ENCODE measurements around the gene FTO. TPM values are rescaled to one million over a fixed set of nuclear protein-coding genes. Genes with fewer than 3 reads are reported as not detected.

Gene FTO
- total RNA-seq, 1 experiment from 2014 or later = 78.3 TPM

DNA sequence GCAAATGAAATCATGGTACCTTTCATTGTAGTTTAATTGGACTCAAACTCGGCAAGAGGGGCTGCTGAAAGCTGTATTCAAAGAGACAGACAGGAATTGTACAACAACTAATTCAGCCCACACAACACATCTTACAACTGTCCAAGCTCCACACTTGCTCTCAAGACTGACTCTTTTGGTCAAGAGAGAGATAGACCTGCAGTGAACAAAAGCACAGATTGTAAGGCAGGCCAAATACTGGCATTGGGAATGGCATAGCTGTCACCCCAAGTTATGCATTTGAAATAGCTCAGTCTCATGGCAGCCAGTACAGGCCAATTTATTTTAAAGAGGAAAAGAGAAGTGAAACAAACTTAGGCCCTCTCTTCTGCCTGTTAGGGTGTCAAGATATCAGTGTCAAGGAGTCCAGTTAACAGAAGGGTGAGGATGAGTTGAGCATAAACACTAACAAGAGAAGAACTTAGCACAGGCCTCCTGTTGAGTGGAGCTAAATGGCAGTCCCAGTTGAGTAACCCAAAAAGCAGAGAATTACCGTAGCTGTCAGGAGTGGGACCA, 366.9 kb downstream of the FTO start:
- intact Hi-C loops (cut with micrococcal nuclease; ENCODE audit: unreplicated experiment) = no loop called here
- H3K27me3 ChIP-seq (replicated peaks; ENCODE audit: control insufficient read depth, insufficient read depth, low read length) = no peaks in the 10 kb centered on the region
- peaks cover 19% of the 10 kb centered on the region for H3K4me1 ChIP-seq
- ChIA-PET CTCF (interaction anchor here (0.5 kb wide), 1 partner anchor 339 kb away, joined by 4 read pairs; no protein-coding TSS in a partner anchor), POLR2A (no interaction called here)
- TF ChIP-seq, protein P1, sequence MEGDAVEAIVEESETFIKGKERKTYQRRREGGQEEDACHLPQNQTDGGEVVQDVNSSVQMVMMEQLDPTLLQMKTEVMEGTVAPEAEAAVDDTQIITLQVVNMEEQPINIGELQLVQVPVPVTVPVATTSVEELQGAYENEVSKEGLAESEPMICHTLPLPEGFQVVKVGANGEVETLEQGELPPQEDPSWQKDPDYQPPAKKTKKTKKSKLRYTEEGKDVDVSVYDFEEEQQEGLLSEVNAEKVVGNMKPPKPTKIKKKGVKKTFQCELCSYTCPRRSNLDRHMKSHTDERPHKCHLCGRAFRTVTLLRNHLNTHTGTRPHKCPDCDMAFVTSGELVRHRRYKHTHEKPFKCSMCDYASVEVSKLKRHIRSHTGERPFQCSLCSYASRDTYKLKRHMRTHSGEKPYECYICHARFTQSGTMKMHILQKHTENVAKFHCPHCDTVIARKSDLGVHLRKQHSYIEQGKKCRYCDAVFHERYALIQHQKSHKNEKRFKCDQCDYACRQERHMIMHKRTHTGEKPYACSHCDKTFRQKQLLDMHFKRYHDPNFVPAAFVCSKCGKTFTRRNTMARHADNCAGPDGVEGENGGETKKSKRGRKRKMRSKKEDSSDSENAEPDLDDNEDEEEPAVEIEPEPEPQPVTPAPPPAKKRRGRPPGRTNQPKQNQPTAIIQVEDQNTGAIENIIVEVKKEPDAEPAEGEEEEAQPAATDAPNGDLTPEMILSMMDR (IDR thresholded peaks at IDR 0.05; ENCODE audit: insufficient read depth in 1 of 2, low read depth in 1 of 2, low read length in 1 of 2, severe bottlenecking in 1 of 2, unreplicated experiment in 1 of 2) = no peak
- no peak for DNase-seq
- H3K36me3 Mint-ChIP-seq (ENCODE audit: insufficient read depth, unreplicated experiment) = no peaks in the 10 kb centered on the region
- no peak overlapping the region for H3K4me3 ChIP-seq (ENCODE audit: low read depth, low read length)
- no peak overlapping the region for H3K4me3 Mint-ChIP-seq (ENCODE audit: unreplicated experiment)
- H3K9me3 ChIP-seq = no peaks in the 10 kb centered on the region
- BruUV-seq (replicated peaks) = no TSS peak
- peaks cover 23% of the 10 kb centered on the region for H3K4me1 Mint-ChIP-seq (ENCODE audit: low read depth, unreplicated experiment)
- H3K27ac Mint-ChIP-seq (ENCODE audit: unreplicated experiment) = no peak overlapping the region
- H3K27me3 Mint-ChIP-seq (ENCODE audit: insufficient read depth, unreplicated experiment) = no peaks in the 10 kb centered on the region
- H3K9me3 Mint-ChIP-seq (ENCODE audit: unreplicated experiment) = no peaks in the 10 kb centered on the region
- no peaks in the 10 kb centered on the region for H3K36me3 ChIP-seq (ENCODE audit: control insufficient read depth, insufficient read depth, low read length)

DNA sequence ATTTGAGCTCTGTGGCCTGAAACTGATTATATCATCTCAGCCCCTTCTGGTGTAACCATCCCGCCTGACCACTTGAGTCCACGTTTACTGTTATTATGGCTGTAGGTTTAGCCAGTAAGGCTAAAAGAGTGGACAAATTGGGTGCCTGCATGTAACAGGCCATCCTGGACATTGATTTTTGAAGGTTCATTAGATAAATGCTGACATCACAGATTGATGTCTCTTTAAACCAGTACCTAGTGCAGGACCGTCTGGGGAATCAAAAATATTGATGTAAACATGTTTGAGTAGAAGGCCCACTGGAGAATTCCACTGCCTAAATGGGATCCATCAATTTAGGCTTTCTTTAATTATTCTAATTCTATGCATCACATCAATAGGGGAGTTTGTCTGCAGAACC, 367.6 kb downstream of the FTO start:
- Mint-ChIP-seq H3K36me3 (ENCODE audit: insufficient read depth, unreplicated experiment) (no peaks in the 10 kb centered on the region), H3K4me3 (ENCODE audit: unreplicated experiment) (no peak overlapping the region), H3K27ac (ENCODE audit: unreplicated experiment) (no peak overlapping the region), H3K9me3 (ENCODE audit: unreplicated experiment) (no peaks in the 10 kb centered on the region), H3K4me1 (ENCODE audit: low read depth, unreplicated experiment) (peaks cover 19% of the 10 kb centered on the region), H3K27me3 (ENCODE audit: insufficient read depth, unreplicated experiment) (no peaks in the 10 kb centered on the region)
- DNase-seq = no peak
- BruUV-seq (replicated peaks) = no TSS peak
- H3K4me3 ChIP-seq (ENCODE audit: low read depth, low read length) = no peak overlapping the region
- H3K9me3 ChIP-seq = no peaks in the 10 kb centered on the region
- no peaks in the 10 kb centered on the region for H3K27me3 ChIP-seq (replicated peaks; ENCODE audit: control insufficient read depth, insufficient read depth, low read length)
- ChIA-PET POLR2A (no interaction called here), CTCF (interaction anchor here (0.5 kb wide), 1 partner anchor 340 kb away, joined by 4 read pairs; no protein-coding TSS in a partner anchor)
- intact Hi-C loops (cut with micrococcal nuclease; ENCODE audit: unreplicated experiment) = no loop called here
- TF ChIP-seq, protein P1 (IDR thresholded peaks at IDR 0.05; ENCODE audit: insufficient read depth in 1 of 2, low read depth in 1 of 2, low read length in 1 of 2, severe bottlenecking in 1 of 2, unreplicated experiment in 1 of 2) = no peak
- H3K36me3 ChIP-seq (ENCODE audit: control insufficient read depth, insufficient read depth, low read length) = no peaks in the 10 kb centered on the region
- peaks cover 19% of the 10 kb centered on the region for H3K4me1 ChIP-seq

DNA sequence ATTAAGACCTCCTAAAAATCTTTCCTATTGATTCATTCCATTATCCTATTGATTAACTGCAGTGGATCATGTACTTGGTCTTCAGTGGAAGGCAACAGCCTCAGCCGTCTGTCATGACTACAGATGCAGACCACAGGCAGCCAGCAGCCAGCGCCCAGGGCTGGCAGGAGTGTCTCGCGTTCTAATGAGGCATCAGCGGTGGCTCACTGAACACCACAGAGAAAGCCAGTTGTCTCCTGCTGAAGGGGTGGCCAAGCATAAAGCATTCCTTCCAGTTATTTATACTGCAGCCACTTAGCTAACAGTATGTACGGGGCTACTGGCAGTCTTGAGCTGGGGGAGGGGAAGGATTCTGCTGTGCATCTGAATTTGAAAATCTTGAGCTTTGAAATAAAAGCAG, 368.3 kb downstream of the FTO start:
- Histone ChIP-seq H3K4me1 (peaks cover 17% of the 10 kb centered on the region), H3K4me3 (ENCODE audit: low read depth, low read length) (no peak overlapping the region), H3K9me3 (no peaks in the 10 kb centered on the region), H3K36me3 (ENCODE audit: control insufficient read depth, insufficient read depth, low read length) (no peaks in the 10 kb centered on the region), H3K27me3 (replicated peaks; ENCODE audit: control insufficient read depth, insufficient read depth, low read length) (no peaks in the 10 kb centered on the region)
- no peak for DNase-seq
- H3K4me3 Mint-ChIP-seq (ENCODE audit: unreplicated experiment) = no peak overlapping the region
- ChIA-PET POLR2A (no interaction called here), CTCF (interaction anchor here (0.6 kb wide), 1 partner anchor 307 kb away, joined by 5 read pairs; no protein-coding TSS in a partner anchor)
- no TSS peak for BruUV-seq (replicated peaks)
- H3K27me3 Mint-ChIP-seq (ENCODE audit: insufficient read depth, unreplicated experiment) = no peaks in the 10 kb centered on the region
- H3K4me1 Mint-ChIP-seq (ENCODE audit: low read depth, unreplicated experiment) = peaks cover 16% of the 10 kb centered on the region
- H3K36me3 Mint-ChIP-seq (ENCODE audit: insufficient read depth, unreplicated experiment) = no peaks in the 10 kb centered on the region
- no peak overlapping the region for H3K27ac Mint-ChIP-seq (ENCODE audit: unreplicated experiment)
- TF ChIP-seq, protein P1 (IDR thresholded peaks at IDR 0.05; ENCODE audit: insufficient read depth in 1 of 2, low read depth in 1 of 2, low read length in 1 of 2, severe bottlenecking in 1 of 2, unreplicated experiment in 1 of 2) = no peak
- H3K9me3 Mint-ChIP-seq (ENCODE audit: unreplicated experiment) = no peaks in the 10 kb centered on the region
- intact Hi-C loops (cut with micrococcal nuclease; ENCODE audit: unreplicated experiment) = no loop called here
